ENCODE data around the gene CHRNB2. TPM values are rescaled to one million over a fixed set of nuclear protein-coding genes. Genes with fewer than 3 reads are reported as not detected.

The CHRNB2 gene
- total and polyA plus RNA-seq, 4 donors, result 5.8 to 24.1 (median 19.1) TPM

- H3K27me3 ChIP-seq (ENCODE audit: control insufficient read depth, insufficient read depth, low read length), result no peaks in the 10 kb centered on the region
- no peak overlapping the region for H3K27ac ChIP-seq (ENCODE audit: low read depth, low read length)
- no peaks in the 10 kb centered on the region for H3K9me3 ChIP-seq (ENCODE audit: control insufficient read depth, insufficient read depth, low read length)
- DNase-seq (ENCODE audit: low read depth in 4 of 6, low spot score in 6 of 6), result no peak
- H3K4me1 ChIP-seq (ENCODE audit: control insufficient read depth, insufficient read depth, low read length), result no peaks in the 10 kb centered on the region
- no peak overlapping the region for H3K4me3 ChIP-seq (ENCODE audit: low read depth, low read length)
- WGBS (ENCODE audit: insufficient coverage), result no CpG with 5 or more reads among the region's 5 CpGs
- H3K36me3 ChIP-seq (ENCODE audit: control insufficient read depth, insufficient read depth, low read length), result peaks cover 71% of the 10 kb centered on the region
These were observed 23.2 kb downstream of the CHRNB2 start for GRCh38 chr1:154590756-154591155.

GRCh38 chr1:154591206-154591605 is 23.6 kb downstream of the CHRNB2 start:
- H3K36me3 ChIP-seq (ENCODE audit: control insufficient read depth, insufficient read depth, low read length), result peaks cover 72% of the 10 kb centered on the region
- H3K4me1 ChIP-seq (ENCODE audit: control insufficient read depth, insufficient read depth, low read length), result no peaks in the 10 kb centered on the region
- DNase-seq (ENCODE audit: low read depth in 4 of 6, low spot score in 6 of 6), result no peak
- no peak overlapping the region for H3K4me3 ChIP-seq (ENCODE audit: low read depth, low read length)
- no peak overlapping the region for H3K27ac ChIP-seq (ENCODE audit: low read depth, low read length)
- 90% methylated on average over 3 of the region's 7 CpGs for WGBS (ENCODE audit: insufficient coverage)
- H3K27me3 ChIP-seq (ENCODE audit: control insufficient read depth, insufficient read depth, low read length), result no peaks in the 10 kb centered on the region
- no peaks in the 10 kb centered on the region for H3K9me3 ChIP-seq (ENCODE audit: control insufficient read depth, insufficient read depth, low read length)

- Histone ChIP-seq H3K9me3 (ENCODE audit: control insufficient read depth, insufficient read depth, low read length) (no peaks in the 10 kb centered on the region), H3K36me3 (ENCODE audit: control insufficient read depth, insufficient read depth, low read length) (peaks cover 76% of the 10 kb centered on the region), H3K4me3 (ENCODE audit: low read depth, low read length) (no peak overlapping the region), H3K27me3 (ENCODE audit: control insufficient read depth, insufficient read depth, low read length) (no peaks in the 10 kb centered on the region), H3K27ac (ENCODE audit: low read depth, low read length) (no peak overlapping the region), H3K4me1 (ENCODE audit: control insufficient read depth, insufficient read depth, low read length) (no peaks in the 10 kb centered on the region)
- no peak for DNase-seq (ENCODE audit: low read depth in 4 of 6, low spot score in 6 of 6)
These were observed 25.8 kb downstream of the CHRNB2 start for GRCh38 chr1:154593390-154593789.

GRCh38 chr1:154594811-154595210 is 27.2 kb downstream of the CHRNB2 start:
- no peak for DNase-seq (ENCODE audit: low read depth in 4 of 6, low spot score in 6 of 6)
- peaks cover 4% of the 10 kb centered on the region for H3K4me1 ChIP-seq (ENCODE audit: control insufficient read depth, insufficient read depth, low read length)
- WGBS (ENCODE audit: insufficient coverage), result 90% methylated on average over 2 of the region's 7 CpGs
- peaks cover 69% of the 10 kb centered on the region for H3K36me3 ChIP-seq (ENCODE audit: control insufficient read depth, insufficient read depth, low read length)
- no peaks in the 10 kb centered on the region for H3K9me3 ChIP-seq (ENCODE audit: control insufficient read depth, insufficient read depth, low read length)
- no peak overlapping the region for H3K27ac ChIP-seq (ENCODE audit: low read depth, low read length)
- no peaks in the 10 kb centered on the region for H3K27me3 ChIP-seq (ENCODE audit: control insufficient read depth, insufficient read depth, low read length)
- H3K4me3 ChIP-seq (ENCODE audit: low read depth, low read length), result no peak overlapping the region

GRCh38 chr1:154595621-154596020 is 28.0 kb downstream of the CHRNB2 start:
- Histone ChIP-seq H3K9me3 (ENCODE audit: control insufficient read depth, insufficient read depth, low read length) (no peaks in the 10 kb centered on the region), H3K27me3 (ENCODE audit: control insufficient read depth, insufficient read depth, low read length) (no peaks in the 10 kb centered on the region), H3K27ac (ENCODE audit: low read depth, low read length) (no peak overlapping the region), H3K4me1 (ENCODE audit: control insufficient read depth, insufficient read depth, low read length) (peaks cover 12% of the 10 kb centered on the region), H3K36me3 (ENCODE audit: control insufficient read depth, insufficient read depth, low read length) (peaks cover 71% of the 10 kb centered on the region), H3K4me3 (ENCODE audit: low read depth, low read length) (no peak overlapping the region)
- WGBS (ENCODE audit: insufficient coverage), result no CpG with 5 or more reads among the region's 1 CpG
- DNase-seq (ENCODE audit: low read depth in 4 of 6, low spot score in 6 of 6), result no peak

- WGBS (ENCODE audit: insufficient coverage), result 86% methylated on average over 1 of the region's 3 CpGs
- Histone ChIP-seq H3K9me3 (ENCODE audit: control insufficient read depth, insufficient read depth, low read length) (no peaks in the 10 kb centered on the region), H3K36me3 (ENCODE audit: control insufficient read depth, insufficient read depth, low read length) (peaks cover 62% of the 10 kb centered on the region), H3K27ac (ENCODE audit: low read depth, low read length) (peak overlapping the region; percentile 43), H3K4me3 (ENCODE audit: low read depth, low read length) (no peak overlapping the region), H3K27me3 (ENCODE audit: control insufficient read depth, insufficient read depth, low read length) (no peaks in the 10 kb centered on the region), H3K4me1 (ENCODE audit: control insufficient read depth, insufficient read depth, low read length) (peaks cover 12% of the 10 kb centered on the region)
- peak in 1 of 6 donors; percentile 48 for DNase-seq (ENCODE audit: low read depth in 4 of 6, low spot score in 6 of 6)
These were observed 31.5 kb downstream of the CHRNB2 start for GRCh38 chr1:154598871-154599635.

- no CpG with 5 or more reads among the region's 3 CpGs for WGBS (ENCODE audit: insufficient coverage)
- no peak overlapping the region for H3K4me3 ChIP-seq (ENCODE audit: low read depth, low read length)
- H3K36me3 ChIP-seq (ENCODE audit: control insufficient read depth, insufficient read depth, low read length), result peaks cover 62% of the 10 kb centered on the region
- no peaks in the 10 kb centered on the region for H3K27me3 ChIP-seq (ENCODE audit: control insufficient read depth, insufficient read depth, low read length)
- peaks cover 12% of the 10 kb centered on the region for H3K4me1 ChIP-seq (ENCODE audit: control insufficient read depth, insufficient read depth, low read length)
- no peaks in the 10 kb centered on the region for H3K9me3 ChIP-seq (ENCODE audit: control insufficient read depth, insufficient read depth, low read length)
- peak overlapping the region; percentile 43 for H3K27ac ChIP-seq (ENCODE audit: low read depth, low read length)
- DNase-seq (ENCODE audit: low read depth in 4 of 6, low spot score in 6 of 6), result no peak
These were observed 32.1 kb downstream of the CHRNB2 start for GRCh38 chr1:154599658-154600057.

GRCh38 chr1:154603317-154603716 is 35.7 kb downstream of the CHRNB2 start:
- Histone ChIP-seq H3K27me3 (ENCODE audit: control insufficient read depth, insufficient read depth, low read length) (no peaks in the 10 kb centered on the region), H3K4me3 (ENCODE audit: low read depth, low read length) (no peak overlapping the region), H3K36me3 (ENCODE audit: control insufficient read depth, insufficient read depth, low read length) (peaks cover 28% of the 10 kb centered on the region), H3K4me1 (ENCODE audit: control insufficient read depth, insufficient read depth, low read length) (peaks cover 14% of the 10 kb centered on the region), H3K9me3 (ENCODE audit: control insufficient read depth, insufficient read depth, low read length) (no peaks in the 10 kb centered on the region), H3K27ac (ENCODE audit: low read depth, low read length) (no peak overlapping the region)
- no peak for DNase-seq (ENCODE audit: low read depth in 4 of 6, low spot score in 6 of 6)
- WGBS (ENCODE audit: insufficient coverage), result 90% methylated on average over 2 of the region's 2 CpGs

GRCh38 chr1:154605534-154605933 is 38.0 kb downstream of the CHRNB2 start:
- H3K36me3 ChIP-seq (ENCODE audit: control insufficient read depth, insufficient read depth, low read length), result peaks cover 16% of the 10 kb centered on the region
- no peak for DNase-seq (ENCODE audit: low read depth in 4 of 6, low spot score in 6 of 6)
- no peaks in the 10 kb centered on the region for H3K9me3 ChIP-seq (ENCODE audit: control insufficient read depth, insufficient read depth, low read length)
- H3K27ac ChIP-seq (ENCODE audit: low read depth, low read length), result no peak overlapping the region
- WGBS (ENCODE audit: insufficient coverage), result no CpG with 5 or more reads among the region's 2 CpGs
- H3K4me3 ChIP-seq (ENCODE audit: low read depth, low read length), result no peak overlapping the region
- peaks cover 8% of the 10 kb centered on the region for H3K4me1 ChIP-seq (ENCODE audit: control insufficient read depth, insufficient read depth, low read length)
- no peaks in the 10 kb centered on the region for H3K27me3 ChIP-seq (ENCODE audit: control insufficient read depth, insufficient read depth, low read length)

- Histone ChIP-seq H3K4me1 (ENCODE audit: control insufficient read depth, insufficient read depth, low read length) (peaks cover 9% of the 10 kb centered on the region), H3K27ac (ENCODE audit: low read depth, low read length) (peak overlapping the region; percentile 93), H3K9me3 (ENCODE audit: control insufficient read depth, insufficient read depth, low read length) (no peaks in the 10 kb centered on the region), H3K4me3 (ENCODE audit: low read depth, low read length) (peak overlapping the region; percentile 70), H3K27me3 (ENCODE audit: control insufficient read depth, insufficient read depth, low read length) (no peaks in the 10 kb centered on the region), H3K36me3 (ENCODE audit: control insufficient read depth, insufficient read depth, low read length) (peaks cover under 1% of the 10 kb centered on the region)
- peak in 1 of 6 donors; percentile 13 for DNase-seq (ENCODE audit: low read depth in 4 of 6, low spot score in 6 of 6)
- 41% methylated on average over 3 of the region's 11 CpGs for WGBS (ENCODE audit: insufficient coverage)
These were observed 39.6 kb downstream of the CHRNB2 start for GRCh38 chr1:154607106-154607608.
